HG03460 (cell line): ENCODE data around the gene TTC1.
A peak's percentile ranks its signal among the peaks of the same experiment; 100 is the strongest.

ENCODE experiments used
- ATAC-seq: cut with Tn5 transposase; IDR thresholded peaks from one replicate; pipeline ENCODE4 v1.9.1; 2021; ENCODE audit not compliant: unreplicated experiment

The TTC1 gene

GRCh38 chr5:160082614-160083500 lies 73.9 kb downstream of the TTC1 start:
- no peak for ATAC-seq

GRCh38 chr5:160083501-160083900 lies 74.6 kb downstream of the TTC1 start:
- no peak for ATAC-seq

- no peak for ATAC-seq
Observed at GRCh38 chr5:160084144-160084543, 75.2 kb downstream of the TTC1 start.

GRCh38 chr5:160087199-160087598 lies 78.3 kb downstream of the TTC1 start:
- ATAC-seq: no peak

- ATAC-seq: no peak
Observed at GRCh38 chr5:160088805-160089204, 79.9 kb downstream of the TTC1 start.

GRCh38 chr5:160089531-160089930 lies 80.6 kb downstream of the TTC1 start:
- no peak for ATAC-seq

GRCh38 chr5:160090059-160090458 lies 81.1 kb downstream of the TTC1 start:
- no peak for ATAC-seq

GRCh38 chr5:160092514-160092913 lies 83.6 kb downstream of the TTC1 start:
- ATAC-seq: no peak

- peak; percentile 75 for ATAC-seq
Observed at GRCh38 chr5:160092960-160093707, 84.2 kb downstream of the TTC1 start.

GRCh38 chr5:160096178-160096577 lies 87.2 kb downstream of the TTC1 start:
- no peak for ATAC-seq

- ATAC-seq: no peak
Observed at GRCh38 chr5:160097991-160098390, 89.1 kb downstream of the TTC1 start.

GRCh38 chr5:160105686-160106360 lies 96.9 kb downstream of the TTC1 start:
- peak; percentile 74 for ATAC-seq

GRCh38 chr5:160108124-160108523 lies 99.2 kb downstream of the TTC1 start:
- ATAC-seq: no peak
